Mesothelial cell of epicardium (in vitro differentiated cells): ENCODE data around the gene PEX5L. TPM values are rescaled to one million over a fixed set of nuclear protein-coding genes. Genes with fewer than 3 reads are reported as not detected.

ENCODE experiments used
- DNase-seq, 2 experiments: peaks; one replicate each; pipeline ENCODE4 v3.0.0; 2021; ENCODE audit warnings: low spot score in 2 of 2; ENCODE audit not compliant: unreplicated experiment in 2 of 2
- H3K27ac Mint-ChIP-seq: 2 replicates; pipeline ENCODE4 v1.8.0; 2021; ENCODE audit warnings: mixed read lengths
- H3K27me3 Mint-ChIP-seq: 2 replicates; pipeline ENCODE4 v1.8.0; 2021; ENCODE audit warnings: low read depth, mixed read lengths
- H3K36me3 Mint-ChIP-seq: 2 replicates; pipeline ENCODE4 v1.8.0; 2021; ENCODE audit warnings: mixed read lengths
- H3K4me1 Mint-ChIP-seq: 2 replicates; pipeline ENCODE4 v1.8.0; 2021; ENCODE audit warnings: mixed read lengths
- H3K4me3 Mint-ChIP-seq: 2 replicates; pipeline ENCODE4 v1.8.0; 2021; ENCODE audit warnings: mild to moderate bottlenecking, moderate library complexity, mixed read lengths
- H3K9me3 Mint-ChIP-seq: 2 replicates; pipeline ENCODE4 v1.8.0; 2021; ENCODE audit warnings: mixed read lengths
- CTCF ChIP-seq: fragments of 200-600 bp; sonication (generic); IDR thresholded peaks from one replicate; pipeline ENCODE4 v1.5.0; 2021; ENCODE audit warnings: antibody characterized with exemption; ENCODE audit not compliant: unreplicated experiment
- total RNA-seq: library from RNA; stranded (reverse); gene quantifications from 3 replicates; pipeline ENCODE4 v1.2.1, GENCODE V29; 2021

The PEX5L gene
- total RNA-seq, 1 donor from 2014 or later: 0.04 TPM

DNA sequence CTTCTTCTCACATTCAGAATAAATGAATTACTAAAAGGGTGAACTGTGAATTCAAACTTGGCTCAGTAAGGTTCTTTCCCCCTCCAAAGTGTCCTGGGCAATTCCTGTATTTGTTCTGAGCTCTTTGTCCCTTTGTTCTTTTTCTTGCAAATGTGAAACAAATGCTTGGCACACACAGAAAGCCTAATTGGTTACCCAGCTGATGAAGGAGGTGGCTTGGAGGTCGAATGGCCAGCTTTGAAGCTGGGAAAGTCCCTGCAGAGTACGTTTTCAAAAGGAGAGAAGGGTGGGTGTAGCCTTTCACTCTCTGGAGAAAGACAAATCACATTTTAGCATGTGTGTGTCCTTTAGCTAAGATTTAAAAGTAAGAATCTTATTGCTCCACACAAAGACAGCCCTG is 154.4 kb downstream of the PEX5L start:
- Mint-ChIP-seq H3K36me3 (no peaks in the 10 kb centered on the region), H3K4me1 (no peaks in the 10 kb centered on the region), H3K27ac (no peak overlapping the region), H3K27me3 (peaks cover 22% of the 10 kb centered on the region), H3K9me3 (no peaks in the 10 kb centered on the region), H3K4me3 (no peak overlapping the region)
- TF ChIP-seq CTCF: no peak
- no peak for DNase-seq

GRCh38 chr3:179881791-179882190 is 154.9 kb downstream of the PEX5L start:
- H3K27me3 Mint-ChIP-seq: peaks cover 20% of the 10 kb centered on the region
- no peak for TF ChIP-seq CTCF
- no peak for DNase-seq
- no peak overlapping the region for H3K27ac Mint-ChIP-seq
- H3K9me3 Mint-ChIP-seq: no peaks in the 10 kb centered on the region
- no peaks in the 10 kb centered on the region for H3K36me3 Mint-ChIP-seq
- no peak overlapping the region for H3K4me3 Mint-ChIP-seq
- no peaks in the 10 kb centered on the region for H3K4me1 Mint-ChIP-seq

DNA sequence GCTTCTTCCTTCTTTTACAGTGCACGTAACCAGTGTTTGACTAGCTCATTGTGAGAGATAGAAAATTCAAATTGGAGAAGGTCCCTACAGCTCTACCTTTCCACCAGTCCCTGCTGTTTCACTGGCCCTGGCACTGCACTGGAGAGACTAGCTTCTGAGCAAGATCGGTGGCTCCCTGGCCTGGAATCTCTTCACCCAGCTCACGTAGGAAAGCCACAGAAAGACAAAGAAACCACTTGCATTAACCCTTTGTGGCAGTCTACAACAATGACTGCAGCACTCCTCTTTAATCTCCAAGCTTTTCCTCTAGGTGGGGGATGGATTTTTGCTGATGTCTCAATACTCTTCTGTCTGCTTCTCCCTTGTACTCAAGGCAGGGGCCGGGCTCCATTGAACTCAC is 155.9 kb downstream of the PEX5L start:
- no peaks in the 10 kb centered on the region for H3K36me3 Mint-ChIP-seq
- no peaks in the 10 kb centered on the region for H3K9me3 Mint-ChIP-seq
- H3K4me3 Mint-ChIP-seq: no peak overlapping the region
- no peak for TF ChIP-seq CTCF
- DNase-seq: no peak
- no peaks in the 10 kb centered on the region for H3K4me1 Mint-ChIP-seq
- H3K27me3 Mint-ChIP-seq: peaks cover 15% of the 10 kb centered on the region
- no peak overlapping the region for H3K27ac Mint-ChIP-seq

DNA sequence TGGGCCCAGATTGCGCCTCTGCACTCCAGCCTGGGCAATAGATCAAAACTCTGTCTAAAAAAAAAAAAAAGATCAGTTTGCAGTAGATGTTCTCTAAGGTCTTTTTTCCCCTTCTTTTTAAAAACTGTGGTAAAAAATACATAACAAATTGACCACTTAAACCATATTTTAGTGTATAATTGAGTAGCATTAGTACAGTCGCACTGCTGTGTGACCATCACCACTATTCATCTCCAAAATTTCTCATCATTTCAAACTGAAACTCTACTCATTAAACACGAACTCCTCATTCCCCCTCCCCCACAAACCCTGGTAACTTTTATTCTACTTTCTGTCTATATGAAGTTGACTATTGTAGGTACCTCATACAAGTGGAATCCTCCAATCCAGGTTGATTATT is 160.3 kb downstream of the PEX5L start:
- Mint-ChIP-seq H3K36me3 (no peaks in the 10 kb centered on the region), H3K27me3 (peaks cover 20% of the 10 kb centered on the region), H3K4me1 (no peaks in the 10 kb centered on the region), H3K4me3 (no peak overlapping the region), H3K27ac (no peak overlapping the region), H3K9me3 (no peaks in the 10 kb centered on the region)
- no peak for DNase-seq
- no peak for TF ChIP-seq CTCF

DNA sequence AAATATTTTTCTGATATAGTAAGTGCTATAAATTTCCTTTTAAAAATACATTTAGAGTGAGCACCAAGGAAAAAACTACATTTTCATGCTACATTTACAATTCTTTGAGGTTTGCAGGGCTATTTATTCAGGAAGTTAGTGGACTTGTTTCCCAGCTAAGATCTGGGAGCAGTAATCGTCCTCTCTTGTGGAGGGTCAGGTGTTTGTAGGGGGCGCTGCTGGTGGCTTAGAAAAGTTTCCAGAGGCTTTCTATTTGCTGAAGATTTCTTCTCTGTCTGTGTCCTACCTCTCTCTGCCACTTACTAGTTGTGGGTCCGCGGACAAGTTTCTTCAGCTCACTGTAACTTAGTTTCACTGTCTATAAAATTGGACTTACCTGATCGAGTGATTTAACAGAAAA is 163.9 kb downstream of the PEX5L start:
- TF ChIP-seq CTCF: no peak
- H3K9me3 Mint-ChIP-seq: no peaks in the 10 kb centered on the region

GRCh38 chr3:179871782-179872181 is 165.0 kb downstream of the PEX5L start:
- Mint-ChIP-seq H3K36me3 (no peaks in the 10 kb centered on the region), H3K9me3 (no peaks in the 10 kb centered on the region), H3K4me1 (no peaks in the 10 kb centered on the region), H3K27ac (no peak overlapping the region), H3K27me3 (peaks cover 38% of the 10 kb centered on the region), H3K4me3 (no peak overlapping the region)
- no peak for DNase-seq
- no peak for TF ChIP-seq CTCF

More for the DNA sequence above, 163.9 kb downstream of the PEX5L start:
- Mint-ChIP-seq H3K36me3 (no peaks in the 10 kb centered on the region), H3K27me3 (peaks cover 32% of the 10 kb centered on the region), H3K4me3 (no peak overlapping the region), H3K4me1 (no peaks in the 10 kb centered on the region), H3K27ac (no peak overlapping the region)
- DNase-seq: no peak
